Osteocyte (in vitro differentiated cells): ENCODE data around the gene CFAP97D2. TPM values are rescaled to one million over a fixed set of nuclear protein-coding genes. Genes with fewer than 3 reads are reported as not detected.

Experiments used
- DNase-seq: peaks from one replicate; pipeline ENCODE4 v3.0.0; 2021; ENCODE audit warnings: mixed read lengths; ENCODE audit not compliant: unreplicated experiment; ENCODE audit errors: extremely low spot score
- H3K27ac Mint-ChIP-seq: one replicate; pipeline ENCODE4 v1.8.0; 2021; ENCODE audit warnings: mild to moderate bottlenecking, mixed read lengths; ENCODE audit not compliant: unreplicated experiment
- H3K27me3 Mint-ChIP-seq: one replicate; pipeline ENCODE4 v1.8.0; 2021; ENCODE audit warnings: mixed read lengths; ENCODE audit not compliant: unreplicated experiment
- H3K36me3 Mint-ChIP-seq: one replicate; pipeline ENCODE4 v1.8.0; 2021; ENCODE audit warnings: mixed read lengths; ENCODE audit not compliant: unreplicated experiment
- H3K4me1 Mint-ChIP-seq: one replicate; pipeline ENCODE4 v1.8.0; 2021; ENCODE audit warnings: mixed read lengths; ENCODE audit not compliant: unreplicated experiment
- H3K4me3 Mint-ChIP-seq: one replicate; pipeline ENCODE4 v1.8.0; 2021; ENCODE audit warnings: mild to moderate bottlenecking, moderate library complexity, mixed read lengths; ENCODE audit not compliant: unreplicated experiment
- H3K9me3 Mint-ChIP-seq: one replicate; pipeline ENCODE4 v1.8.0; 2021; ENCODE audit warnings: mixed read lengths; ENCODE audit not compliant: unreplicated experiment
- CTCF ChIP-seq: fragments of 200-600 bp; sonication (generic); IDR thresholded peaks from 2 replicates; pipeline ENCODE4 v1.5.0; 2021; ENCODE audit warnings: antibody characterized with exemption, mild to moderate bottlenecking, moderate library complexity
- total RNA-seq: library from RNA; stranded (reverse); gene quantifications from 2 replicates; pipeline ENCODE4 v1.2.1, GENCODE V29; 2021

CFAP97D2 gene
- total RNA-seq, 1 donor from 2014 or later = not detected

DNA sequence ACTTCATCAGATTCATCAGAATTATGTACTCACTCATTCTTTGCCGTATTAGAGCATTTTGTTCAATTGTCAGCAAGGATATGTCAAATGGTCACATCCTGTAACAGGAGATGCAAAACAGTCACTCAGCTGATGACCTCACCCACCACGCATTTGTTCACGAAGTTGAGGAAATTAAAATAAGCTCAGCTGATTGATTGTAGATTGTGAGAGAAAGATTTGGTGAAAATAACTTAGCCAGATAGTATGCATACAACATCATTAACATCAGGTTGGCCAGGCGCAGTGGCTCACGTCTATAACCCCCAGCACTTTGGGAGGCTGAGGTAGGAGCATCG lies 33.1 kb downstream of the CFAP97D2 start:
- no peak for TF ChIP-seq CTCF
- Mint-ChIP-seq H3K4me1 (no peaks in the 10 kb centered on the region), H3K36me3 (no peaks in the 10 kb centered on the region), H3K9me3 (peaks cover 3% of the 10 kb centered on the region), H3K27me3 (peaks cover 29% of the 10 kb centered on the region), H3K27ac (no peak overlapping the region), H3K4me3 (no peak overlapping the region)
- no peak for DNase-seq

GRCh38 chr13:114213980-114214379 lies 34.9 kb downstream of the CFAP97D2 start:
- H3K4me3 Mint-ChIP-seq = no peak overlapping the region
- DNase-seq = no peak
- no peak overlapping the region for H3K27ac Mint-ChIP-seq
- no peaks in the 10 kb centered on the region for H3K9me3 Mint-ChIP-seq
- H3K4me1 Mint-ChIP-seq = no peaks in the 10 kb centered on the region
- peaks cover 35% of the 10 kb centered on the region for H3K27me3 Mint-ChIP-seq
- TF ChIP-seq CTCF = no peak
- no peaks in the 10 kb centered on the region for H3K36me3 Mint-ChIP-seq

- peaks cover 25% of the 10 kb centered on the region for H3K27me3 Mint-ChIP-seq
- H3K4me1 Mint-ChIP-seq = peaks cover 10% of the 10 kb centered on the region
Observed at GRCh38 chr13:114219392-114219791, 40.3 kb downstream of the CFAP97D2 start.

GRCh38 chr13:114222461-114222968 lies 43.5 kb downstream of the CFAP97D2 start:
- Mint-ChIP-seq H3K27me3 (peaks cover 6% of the 10 kb centered on the region), H3K36me3 (no peaks in the 10 kb centered on the region), H3K9me3 (no peaks in the 10 kb centered on the region), H3K4me1 (peaks cover 15% of the 10 kb centered on the region), H3K4me3 (no peak overlapping the region), H3K27ac (peak overlapping the region; percentile 73)
- DNase-seq = no peak
- no peak for TF ChIP-seq CTCF

More at GRCh38 chr13:114219392-114219791, 40.3 kb downstream of the CFAP97D2 start:
- no peak for TF ChIP-seq CTCF
- Mint-ChIP-seq H3K9me3 (no peaks in the 10 kb centered on the region), H3K36me3 (no peaks in the 10 kb centered on the region), H3K27ac (no peak overlapping the region), H3K4me3 (no peak overlapping the region)
- no peak for DNase-seq

DNA sequence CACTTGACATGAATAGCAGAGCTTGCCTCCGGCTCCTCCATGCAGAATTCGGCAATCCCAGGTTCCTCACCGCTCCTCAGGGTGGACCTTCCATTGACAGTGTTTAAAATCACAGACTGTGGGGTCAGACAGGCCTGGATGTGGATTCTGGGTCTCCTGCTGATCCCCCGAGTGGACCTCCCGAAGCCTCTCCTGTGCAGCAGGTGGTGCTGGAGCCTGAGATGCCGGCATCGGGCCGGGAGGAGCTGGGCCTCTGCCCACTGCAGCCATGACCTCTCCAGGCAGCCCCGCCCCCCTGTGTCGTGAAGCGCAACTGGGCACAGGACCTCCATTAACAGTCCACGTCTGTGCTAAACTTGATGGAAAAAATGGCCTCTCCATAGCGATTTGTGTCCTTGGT lies 45.1 kb downstream of the CFAP97D2 start:
- H3K36me3 Mint-ChIP-seq = no peaks in the 10 kb centered on the region

More for the DNA sequence above, 45.1 kb downstream of the CFAP97D2 start:
- no peak for TF ChIP-seq CTCF
- Mint-ChIP-seq H3K4me1 (peaks cover 15% of the 10 kb centered on the region), H3K27me3 (peaks cover 7% of the 10 kb centered on the region), H3K4me3 (no peak overlapping the region), H3K9me3 (no peaks in the 10 kb centered on the region), H3K27ac (no peak overlapping the region)
- DNase-seq = no peak
